DMS 273 treated with DMSO at 0.1 percent for 48 hours (cell line): ENCODE data around the gene MAST4.

ENCODE experiments used
- DNase-seq: peaks from one replicate; lab custom pipeline; 2025; lab: John Stamatoyannopoulos, UW

Gene MAST4

GRCh38 chr5:66697796-66698564 is 101.8 kb downstream of the MAST4 start:
- no peak for DNase-seq

DNA sequence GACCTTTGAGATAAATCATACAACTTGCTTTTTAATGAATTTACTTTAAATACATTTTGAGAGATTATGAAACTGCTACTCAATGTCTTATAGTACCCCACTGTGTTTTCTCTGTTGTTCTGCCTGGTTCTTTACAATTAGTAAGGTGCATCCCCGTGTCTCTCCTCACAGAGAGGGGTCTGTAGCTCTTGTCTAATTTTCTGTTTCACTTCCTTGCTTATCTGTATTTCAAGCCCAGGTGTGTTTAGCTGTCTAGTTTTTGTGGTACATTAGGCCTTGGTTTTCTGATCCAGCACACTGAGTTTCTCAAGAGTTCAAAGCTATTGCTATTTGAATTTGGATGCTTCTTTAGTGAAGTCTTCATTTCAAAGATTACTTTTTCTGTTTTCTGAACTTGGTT is 105.1 kb downstream of the MAST4 start:
- no peak for DNase-seq

- DNase-seq = no peak
Measured at GRCh38 chr5:66702426-66702825, 106.2 kb downstream of the MAST4 start.

DNA sequence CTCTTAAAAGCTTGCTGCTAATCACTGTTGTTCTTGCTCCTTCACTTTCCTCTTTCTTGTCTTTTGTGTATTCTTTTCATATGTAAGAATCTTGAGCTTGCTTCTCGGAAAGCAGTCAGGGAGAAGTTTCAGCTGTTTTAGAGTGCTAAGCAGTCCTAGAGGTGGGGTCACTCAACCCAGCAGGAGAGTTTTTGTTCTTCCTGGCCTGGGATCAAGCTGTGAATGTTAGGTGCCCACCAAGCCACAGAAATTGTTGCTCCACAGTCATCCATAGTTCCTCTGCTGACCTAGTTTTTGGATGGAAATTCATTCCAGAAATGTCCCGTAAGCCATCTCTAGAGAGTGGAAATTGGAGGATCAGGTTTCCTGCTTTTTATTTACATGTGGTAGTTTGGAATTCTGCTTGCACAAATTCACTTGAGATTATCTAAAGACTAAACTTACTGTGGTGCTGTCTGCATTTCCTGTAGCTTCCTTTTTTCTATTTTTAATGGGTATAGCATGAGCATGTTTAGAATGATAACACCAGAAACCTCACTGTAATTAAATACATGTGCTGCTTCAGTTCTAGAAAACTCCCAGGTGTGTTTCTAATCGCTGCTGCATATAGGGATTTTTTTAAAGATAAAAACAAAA is 108.7 kb downstream of the MAST4 start:
- DNase-seq = no peak

DNA sequence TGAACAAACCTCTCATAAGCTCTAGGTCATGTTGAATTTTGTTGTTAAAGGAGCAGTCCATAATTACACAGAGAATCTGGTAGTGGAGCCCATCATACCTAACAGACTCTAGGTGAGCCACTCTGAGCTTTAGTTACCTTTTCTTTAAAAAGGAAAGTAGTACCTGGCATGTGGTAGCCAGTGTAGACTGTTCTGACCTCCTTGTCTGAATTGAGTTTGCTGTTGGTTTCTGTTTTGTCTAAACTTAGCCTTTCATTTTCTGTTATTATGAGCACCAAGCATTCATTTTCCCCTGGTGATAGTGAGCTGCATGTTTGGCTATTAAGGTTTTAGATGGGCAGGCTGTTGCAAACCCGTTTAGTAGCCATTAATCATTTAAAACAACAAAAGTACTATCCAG is 112.2 kb downstream of the MAST4 start:
- no peak for DNase-seq

DNA sequence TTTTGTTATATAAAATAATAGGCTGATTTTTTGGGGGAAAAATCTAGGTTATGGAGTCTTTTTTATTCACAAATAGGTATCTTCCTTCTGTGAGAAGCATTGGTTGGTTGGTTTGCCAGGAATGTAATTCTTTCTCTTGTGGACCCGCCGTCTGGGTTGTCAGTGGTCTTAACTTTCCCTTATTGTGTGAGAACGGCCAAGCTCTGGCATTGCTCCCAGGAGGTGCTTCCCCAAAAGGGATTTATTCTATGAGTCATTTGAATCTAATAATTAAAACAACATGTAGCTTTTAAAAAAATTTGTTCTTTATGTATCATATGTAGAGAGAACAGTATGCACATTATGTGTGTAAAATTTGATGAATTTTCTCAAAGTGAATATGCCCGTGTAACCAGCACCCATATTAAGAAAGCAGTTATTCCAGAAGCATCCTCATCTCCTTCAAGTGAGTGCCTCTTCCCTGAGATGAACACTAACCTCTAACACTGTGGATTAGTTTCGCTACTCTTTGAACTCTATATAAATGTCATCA is 114.4 kb downstream of the MAST4 start:
- no peak for DNase-seq

DNA sequence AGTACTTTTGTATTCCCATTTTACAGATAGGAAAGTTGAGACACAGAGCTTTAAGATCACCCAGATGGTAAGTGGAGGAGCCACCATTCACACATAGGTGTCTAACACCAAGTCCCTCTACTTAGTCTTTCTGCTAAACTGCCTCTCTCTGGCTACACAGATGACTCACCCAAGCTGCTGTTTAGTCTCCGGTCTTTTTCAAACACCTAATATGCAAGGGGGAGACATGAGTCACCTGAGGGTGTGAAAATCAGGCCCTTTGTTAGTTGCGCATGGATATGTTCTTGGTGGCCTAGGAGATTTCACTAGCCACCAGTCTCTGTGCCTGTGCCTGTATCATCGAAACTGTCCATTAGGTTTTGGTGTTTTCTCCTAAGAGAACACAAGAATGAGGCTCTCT is 117.8 kb downstream of the MAST4 start:
- no peak for DNase-seq

GRCh38 chr5:66717455-66718373 is 121.5 kb downstream of the MAST4 start:
- peak; percentile 22 for DNase-seq

- no peak for DNase-seq
Measured at GRCh38 chr5:66718374-66719002, 122.3 kb downstream of the MAST4 start.

- DNase-seq = no peak
Measured at GRCh38 chr5:66720780-66721179, 124.6 kb downstream of the MAST4 start.

GRCh38 chr5:66722686-66723085 is 126.5 kb downstream of the MAST4 start:
- DNase-seq = no peak

DNA sequence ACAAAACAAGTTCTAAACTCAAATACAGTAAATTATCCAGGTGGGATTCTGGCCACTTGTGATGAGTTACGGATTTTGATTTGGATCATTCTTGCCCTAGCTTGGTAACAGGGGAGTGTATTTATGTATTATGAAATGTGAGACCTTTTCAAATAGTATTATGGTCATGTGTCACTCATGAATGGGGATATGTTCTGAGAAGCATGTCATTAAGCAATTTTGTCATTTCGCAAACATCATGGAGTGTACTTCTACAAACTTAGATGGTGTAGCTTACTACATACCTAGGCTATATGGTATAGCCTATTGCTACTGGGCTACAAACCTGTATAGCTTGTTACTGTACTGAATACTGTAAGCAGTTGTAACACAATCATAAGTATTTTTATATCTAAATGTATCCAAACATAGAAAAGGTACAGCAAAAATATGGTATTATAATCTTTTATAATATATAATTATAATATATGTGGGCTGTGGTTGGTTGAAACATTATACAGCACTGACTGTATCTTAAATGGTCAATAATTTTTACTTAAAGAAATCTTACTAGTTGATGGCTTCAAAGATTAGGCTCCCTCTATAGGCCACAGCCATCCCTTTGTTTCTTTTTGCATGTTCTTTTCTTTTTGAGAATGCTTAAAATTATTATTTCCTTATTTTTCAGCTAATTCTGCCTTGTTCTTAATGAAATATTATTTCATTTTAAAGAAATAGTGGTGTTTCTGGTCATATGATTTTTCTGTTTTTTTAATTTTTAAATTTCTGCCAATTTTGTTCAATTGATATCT is 128.4 kb downstream of the MAST4 start:
- DNase-seq = no peak

DNA sequence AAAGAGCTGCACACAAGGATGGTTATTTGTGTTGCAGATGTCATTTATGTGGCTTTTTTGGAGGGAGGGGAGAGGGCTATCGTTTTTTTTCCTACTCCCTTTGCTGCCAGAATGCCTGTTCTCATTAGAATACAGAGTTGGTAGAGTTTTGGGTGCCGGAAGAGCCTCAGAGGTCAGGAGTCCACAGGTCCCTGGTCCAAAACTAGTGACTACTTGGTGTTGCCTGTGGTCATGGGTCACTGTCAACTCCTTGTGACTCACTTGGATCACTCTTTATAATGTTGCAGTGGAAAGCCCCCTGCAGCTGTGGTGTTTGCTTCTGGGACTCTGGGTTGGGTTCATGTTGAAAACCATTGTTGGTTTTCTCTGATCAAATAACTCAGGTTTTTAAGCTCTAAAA is 131.4 kb downstream of the MAST4 start:
- no peak for DNase-seq

DNA sequence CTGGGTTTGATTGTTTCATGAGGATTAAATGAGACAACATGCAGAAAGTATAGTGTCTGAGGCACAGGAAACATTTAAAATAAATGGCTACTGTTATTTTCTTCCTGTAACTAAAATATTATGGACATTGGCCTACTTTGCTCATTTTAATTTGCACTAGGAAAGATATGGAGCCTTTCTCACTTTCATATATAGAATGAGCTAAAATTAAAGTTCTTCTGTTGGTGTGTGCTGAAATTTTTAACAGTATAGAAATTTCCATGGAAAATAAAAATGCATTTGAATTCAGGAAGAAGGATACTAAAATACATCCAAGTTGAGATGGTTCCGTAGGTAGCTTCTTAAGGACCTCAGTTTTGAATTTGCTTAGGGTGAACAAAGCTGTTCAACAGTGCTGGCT is 131.9 kb downstream of the MAST4 start:
- no peak for DNase-seq

GRCh38 chr5:66737096-66737495 is 140.9 kb downstream of the MAST4 start:
- DNase-seq = no peak

DNA sequence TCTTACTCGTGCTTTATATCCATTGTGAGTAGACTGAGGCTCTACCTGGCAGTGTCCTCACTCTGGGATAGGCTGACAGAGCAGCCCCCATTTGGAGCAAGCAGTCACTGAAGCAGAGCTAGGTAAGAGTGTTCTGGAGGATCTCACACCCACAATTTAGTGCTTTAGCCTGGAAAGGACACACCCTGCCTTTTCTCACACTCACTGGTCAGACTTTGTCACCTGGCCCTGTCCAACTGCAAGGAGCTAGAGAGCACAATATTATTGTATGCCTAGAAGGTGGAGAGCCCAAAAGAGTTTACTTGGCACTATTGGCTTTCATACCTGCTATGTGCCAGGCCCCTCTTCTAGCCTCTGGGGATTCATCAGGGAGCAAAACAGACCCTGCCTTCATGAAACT is 141.9 kb downstream of the MAST4 start:
- no peak for DNase-seq

DNA sequence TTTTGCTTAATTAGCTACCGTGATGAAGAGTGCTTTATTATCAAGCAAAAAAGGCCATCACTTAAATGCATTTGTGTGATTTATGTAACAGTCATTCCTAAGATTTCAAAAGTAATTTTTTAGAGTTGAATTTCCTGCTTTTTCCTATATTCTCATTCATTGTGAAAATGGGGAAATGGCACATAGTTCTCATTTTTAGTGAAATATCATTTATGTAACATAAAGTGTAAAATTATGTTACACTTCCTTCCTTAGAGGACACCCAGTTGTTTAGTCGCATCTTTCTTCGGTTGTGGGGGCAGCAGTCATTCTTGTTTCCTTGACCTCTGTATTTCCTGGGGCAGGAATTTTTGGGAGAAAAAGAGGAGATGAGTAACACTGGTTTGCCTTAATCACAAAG is 142.8 kb downstream of the MAST4 start:
- DNase-seq = no peak

GRCh38 chr5:66739951-66740350 is 143.8 kb downstream of the MAST4 start:
- DNase-seq = no peak

DNA sequence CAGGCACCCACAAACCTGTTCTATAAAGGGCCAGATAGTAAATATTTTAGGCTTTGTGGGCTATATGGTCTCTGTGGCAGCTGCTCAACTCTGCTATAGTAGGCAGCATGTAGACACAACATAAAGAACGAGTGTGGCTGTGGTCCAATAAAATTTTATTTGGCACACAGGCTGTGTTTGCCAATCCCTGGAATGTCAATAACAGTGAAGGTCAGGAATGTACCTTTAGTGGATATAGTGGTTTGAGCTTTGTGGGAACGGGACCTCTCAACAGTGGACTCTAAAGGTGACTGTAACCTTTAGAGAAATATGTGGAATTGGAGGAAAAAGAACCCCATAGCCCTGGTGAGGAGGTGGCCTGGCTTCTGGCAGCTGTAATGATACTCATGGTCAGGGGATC is 145.2 kb downstream of the MAST4 start:
- DNase-seq = no peak

DNA sequence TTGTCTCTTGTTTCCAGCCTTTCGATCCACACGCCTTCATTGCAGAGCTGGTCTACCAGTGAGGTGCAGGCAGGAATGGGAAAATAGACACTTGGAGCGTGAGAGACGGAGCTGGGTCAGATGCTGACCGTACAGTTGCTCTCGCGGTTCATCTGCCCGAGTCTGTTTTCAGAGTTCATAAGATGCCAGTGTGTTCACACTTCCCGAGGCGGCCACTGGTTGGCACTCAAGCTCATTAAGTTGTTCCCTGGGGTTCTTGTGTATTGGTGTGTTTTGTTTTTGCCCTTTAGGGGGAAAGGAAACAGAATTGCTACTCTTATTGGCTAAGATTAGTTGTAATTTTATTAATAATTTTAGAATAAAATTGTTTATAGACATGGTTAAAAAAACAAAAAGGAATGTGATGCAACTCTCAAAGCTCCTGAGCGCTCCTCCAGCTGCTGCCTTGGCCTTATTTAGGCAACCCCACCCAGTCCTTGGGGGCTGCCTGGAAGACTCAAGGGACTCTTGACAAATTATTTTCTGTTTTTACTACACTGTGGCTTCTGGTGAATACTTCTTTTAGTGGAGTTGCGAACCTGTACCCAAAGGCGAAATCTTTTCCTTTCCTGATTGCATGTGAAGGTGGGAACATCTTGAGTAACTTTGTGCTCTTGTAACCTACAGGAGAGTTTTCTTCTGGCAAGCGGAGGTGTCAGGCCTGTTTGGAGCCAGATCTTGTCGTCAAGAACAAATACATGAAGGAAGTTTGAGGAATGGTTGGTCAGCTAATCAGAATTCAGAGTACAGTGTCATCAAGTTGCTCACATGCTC is 146.1 kb downstream of the MAST4 start:
- peak; percentile 1 for DNase-seq
